ENCODE measurements around the gene RARB. TPM values are rescaled to one million over a fixed set of nuclear protein-coding genes. Genes with fewer than 3 reads are reported as not detected.

RARB gene
- total RNA-seq, 4 donors from 2014 or later, result 0.34 to 1.6 (median 1.0) TPM

DNA sequence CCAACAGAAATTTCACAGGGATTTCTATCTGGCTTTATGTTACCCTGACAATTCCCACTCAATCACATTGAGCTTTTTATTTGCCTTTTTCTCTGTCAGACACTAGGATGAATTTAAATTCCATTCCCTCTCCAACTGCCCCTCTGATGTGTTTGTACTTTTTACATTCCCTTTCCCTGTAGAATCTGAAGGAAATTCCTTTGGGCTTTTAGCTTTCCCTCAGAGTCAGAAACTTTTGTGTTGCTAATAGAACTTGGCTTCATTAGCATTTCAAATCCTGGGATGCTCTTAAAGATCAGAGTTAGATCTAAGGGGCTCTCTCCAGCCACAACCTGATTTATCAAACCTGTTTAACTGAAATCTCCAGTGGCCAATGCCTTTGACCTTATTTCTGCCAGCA, 7.9 kb upstream of the RARB start:
- TF ChIP-seq, protein P1, sequence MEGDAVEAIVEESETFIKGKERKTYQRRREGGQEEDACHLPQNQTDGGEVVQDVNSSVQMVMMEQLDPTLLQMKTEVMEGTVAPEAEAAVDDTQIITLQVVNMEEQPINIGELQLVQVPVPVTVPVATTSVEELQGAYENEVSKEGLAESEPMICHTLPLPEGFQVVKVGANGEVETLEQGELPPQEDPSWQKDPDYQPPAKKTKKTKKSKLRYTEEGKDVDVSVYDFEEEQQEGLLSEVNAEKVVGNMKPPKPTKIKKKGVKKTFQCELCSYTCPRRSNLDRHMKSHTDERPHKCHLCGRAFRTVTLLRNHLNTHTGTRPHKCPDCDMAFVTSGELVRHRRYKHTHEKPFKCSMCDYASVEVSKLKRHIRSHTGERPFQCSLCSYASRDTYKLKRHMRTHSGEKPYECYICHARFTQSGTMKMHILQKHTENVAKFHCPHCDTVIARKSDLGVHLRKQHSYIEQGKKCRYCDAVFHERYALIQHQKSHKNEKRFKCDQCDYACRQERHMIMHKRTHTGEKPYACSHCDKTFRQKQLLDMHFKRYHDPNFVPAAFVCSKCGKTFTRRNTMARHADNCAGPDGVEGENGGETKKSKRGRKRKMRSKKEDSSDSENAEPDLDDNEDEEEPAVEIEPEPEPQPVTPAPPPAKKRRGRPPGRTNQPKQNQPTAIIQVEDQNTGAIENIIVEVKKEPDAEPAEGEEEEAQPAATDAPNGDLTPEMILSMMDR (IDR thresholded peaks at IDR 0.05; ENCODE audit: low read depth), result no peak

DNA sequence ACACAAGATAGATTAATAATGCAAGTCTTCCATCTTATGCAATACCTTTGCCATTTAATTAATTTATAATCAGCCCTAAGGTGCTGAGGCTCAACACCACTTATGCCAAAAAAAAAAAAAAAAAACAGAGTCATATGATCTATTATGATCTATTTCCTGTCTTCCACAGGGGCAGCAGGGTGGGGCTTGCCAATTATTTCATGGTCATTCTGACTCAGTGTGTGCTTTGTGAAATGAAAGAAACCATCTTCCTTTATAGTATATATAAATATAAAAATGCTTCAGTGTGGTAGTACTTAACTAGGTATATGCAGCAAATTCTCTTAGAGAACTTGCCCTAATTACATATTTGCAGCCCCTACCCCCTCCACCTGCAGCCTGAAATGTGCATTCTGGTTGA, 7.2 kb upstream of the RARB start:
- TF ChIP-seq, protein P1 (IDR thresholded peaks at IDR 0.05; ENCODE audit: low read depth), result no peak

DNA sequence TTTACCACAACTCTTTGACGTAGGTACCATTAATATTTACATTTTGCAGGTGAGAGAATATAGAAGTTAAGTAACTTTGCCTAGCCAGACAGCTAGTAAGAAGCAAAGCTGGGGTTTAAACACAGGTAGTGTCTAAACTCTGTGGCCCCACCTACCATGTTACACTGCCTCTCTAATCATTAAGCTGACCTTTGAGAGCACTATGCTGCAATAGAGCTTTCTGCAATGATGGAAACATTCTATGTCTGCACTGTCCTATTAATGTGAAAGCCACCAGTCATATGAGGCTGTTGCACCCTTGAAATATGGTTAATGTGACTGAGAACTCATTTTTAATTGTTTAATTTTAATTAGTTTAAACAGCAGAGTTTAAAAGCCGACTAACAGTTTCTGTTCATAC, 6.3 kb upstream of the RARB start:
- TF ChIP-seq, protein P1 (IDR thresholded peaks at IDR 0.05; ENCODE audit: low read depth), result no peak

DNA sequence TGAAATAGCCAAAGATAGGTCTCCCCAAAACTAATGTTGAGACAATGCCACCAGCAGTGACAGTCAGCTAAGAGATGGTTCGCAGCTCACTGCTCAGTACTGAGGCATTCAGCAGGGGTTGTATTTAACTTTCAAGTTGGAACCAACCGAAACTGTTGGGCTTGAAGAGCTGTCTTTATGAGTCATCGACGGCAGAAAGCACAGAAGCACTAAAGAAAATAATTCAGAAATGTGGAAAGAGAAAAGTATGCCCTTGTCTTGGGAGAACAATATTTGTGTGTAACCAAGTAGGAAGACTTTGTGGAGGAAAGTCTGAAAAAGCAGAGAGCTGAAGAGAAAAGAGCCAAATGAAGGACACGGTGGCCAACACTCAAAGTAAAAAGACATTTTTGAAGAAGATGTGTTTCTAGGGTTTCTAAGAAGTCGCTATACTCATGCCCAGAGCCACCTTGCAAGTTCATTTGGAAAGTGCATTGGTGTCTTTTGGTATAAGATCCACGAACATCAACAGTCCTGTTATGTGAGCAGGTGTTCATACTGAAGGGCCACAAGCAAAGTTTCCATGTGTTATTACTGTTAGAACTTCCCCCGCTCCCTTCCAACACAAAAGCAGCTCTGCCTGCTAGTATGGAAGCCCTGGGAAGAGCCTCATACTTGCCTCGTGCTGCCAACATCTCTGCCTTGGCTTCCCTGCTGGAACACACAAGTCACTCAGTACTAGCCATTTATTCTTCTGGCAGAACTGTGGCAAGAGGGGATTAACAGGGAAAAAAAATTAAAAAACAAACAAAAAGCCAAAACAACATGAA, 4.1 kb upstream of the RARB start:
- TF ChIP-seq, protein P1 (IDR thresholded peaks at IDR 0.05; ENCODE audit: low read depth), result no peak

DNA sequence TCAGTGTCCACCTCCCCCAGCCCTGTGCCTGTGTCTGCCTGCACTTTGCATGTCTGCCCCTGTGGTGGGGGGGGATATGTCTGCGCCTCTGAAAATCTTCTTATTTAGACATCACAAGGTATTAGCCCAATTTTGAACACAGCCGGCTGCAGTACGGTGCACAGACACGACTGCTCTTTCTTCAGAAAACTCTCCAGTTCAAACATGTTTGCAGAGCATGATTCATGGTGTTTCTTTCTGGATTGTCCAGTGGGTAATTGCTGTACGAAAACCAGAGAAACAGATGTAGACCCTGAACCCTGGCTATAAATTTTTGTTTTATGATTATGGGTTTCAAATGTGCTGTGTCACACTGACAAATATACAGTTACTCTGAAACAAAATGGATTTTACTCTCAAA, 3.4 kb upstream of the RARB start:
- TF ChIP-seq, protein P1 (IDR thresholded peaks at IDR 0.05; ENCODE audit: low read depth), result no peak

DNA sequence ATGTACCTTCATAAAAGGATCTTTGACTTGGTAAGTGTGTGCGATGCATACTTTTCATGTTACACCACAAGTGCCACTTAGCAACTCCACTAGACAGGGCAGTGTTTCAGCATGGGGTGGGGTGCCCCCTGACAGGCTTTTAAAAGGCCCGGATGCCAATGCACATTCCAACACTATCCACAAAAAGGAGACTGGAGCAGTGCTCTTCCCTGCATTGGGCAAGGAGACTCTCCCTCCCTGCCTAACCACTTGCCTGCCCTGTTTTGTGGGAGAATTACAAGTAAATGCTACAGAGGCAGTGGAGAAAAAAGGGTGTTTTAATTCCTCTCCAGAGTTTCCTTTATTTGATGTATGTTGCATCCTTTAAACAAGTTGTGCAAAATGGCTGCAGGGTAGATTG, 1.7 kb upstream of the RARB start:
- TF ChIP-seq, protein P1 (IDR thresholded peaks at IDR 0.05; ENCODE audit: low read depth), result no peak

DNA sequence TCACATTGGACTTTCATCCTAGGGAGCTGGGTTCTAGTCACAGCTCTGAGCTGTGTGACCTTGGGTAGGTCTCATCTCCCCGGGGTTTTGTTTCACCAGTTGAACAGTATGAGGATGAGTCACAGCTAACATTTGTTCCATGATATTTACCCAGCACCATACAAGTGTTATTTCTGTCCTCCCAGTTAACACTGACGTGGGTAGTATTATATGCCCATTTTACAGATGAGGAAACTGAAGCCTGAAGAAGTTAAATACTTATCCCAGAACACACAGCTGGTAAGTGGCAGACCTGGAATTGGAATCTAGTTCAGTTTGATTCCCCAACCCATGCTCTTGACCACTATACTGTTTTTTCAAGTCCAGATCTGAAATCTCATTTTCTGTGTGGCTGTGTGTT, 908 bp upstream of the RARB start:
- TF ChIP-seq, protein P1 (IDR thresholded peaks at IDR 0.05; ENCODE audit: low read depth), result no peak

All from subcutaneous adipose tissue (tissue), 4 donors.